Lower leg skin (tissue), 4 donors: ENCODE measurements around the gene ANO9. TPM values are rescaled to one million over a fixed set of nuclear protein-coding genes. Genes with fewer than 3 reads are reported as not detected.

ENCODE experiments used
- DNase-seq, 2 donors: peaks; one replicate each; pipeline ENCODE4 v3.0.0-alpha.2; 2019; ENCODE audit warnings: low spot score in 2 of 2
- H3K4me3 ChIP-seq: fragments of 200-600 bp; sonication (generic); 2 replicates; pipeline ENCODE4 v1.5.1; 2017; ENCODE audit warnings: mild to moderate bottlenecking, low read depth; ENCODE audit not compliant: poor library complexity, severe bottlenecking
- POLR2A ChIP-seq, 2 donors: fragments of 450-650 bp; IDR thresholded peaks; one replicate each; pipeline ENCODE4 v1.6.1; 2016 to 2017; ENCODE audit warnings: antibody characterized with exemption in 2 of 2, mild to moderate bottlenecking in 1 of 2, moderate library complexity in 1 of 2
- WGBS, 2 donors: methylation state at CpG; one replicate each; pipeline ENCODE4 v1.1.5; 2018; 5-methylcytosine and 5-hydroxymethylcytosine counted together
- intact Hi-C: fragments of 100-400 bp; cut with DNase I; formaldehyde crosslinking; loops from one replicate; pipeline ENCODE4 v1.15.0; 2023; ENCODE audit warnings: low total_unique reads
- total RNA-seq, 4 donors: library from RNA; depleted of rRNA; stranded (reverse); fragments of >200 nt; gene quantifications; one replicate each; pipeline ENCODE4 v1.1.0, GENCODE V29; 2016
- TF ChIP-seq, protein P1 (sequence below), 3 donors: fragments of 450-650 bp; IDR thresholded peaks; one replicate each; pipeline ENCODE4 v1.5.1; 2016; ENCODE audit warnings: antibody characterized with exemption in 3 of 3, mild to moderate bottlenecking in 3 of 3, moderate library complexity in 2 of 3

ANO9 gene
- total RNA-seq, 4 donors from 2014 or later: 55.7 to 116 (median 92.1) TPM

DNA sequence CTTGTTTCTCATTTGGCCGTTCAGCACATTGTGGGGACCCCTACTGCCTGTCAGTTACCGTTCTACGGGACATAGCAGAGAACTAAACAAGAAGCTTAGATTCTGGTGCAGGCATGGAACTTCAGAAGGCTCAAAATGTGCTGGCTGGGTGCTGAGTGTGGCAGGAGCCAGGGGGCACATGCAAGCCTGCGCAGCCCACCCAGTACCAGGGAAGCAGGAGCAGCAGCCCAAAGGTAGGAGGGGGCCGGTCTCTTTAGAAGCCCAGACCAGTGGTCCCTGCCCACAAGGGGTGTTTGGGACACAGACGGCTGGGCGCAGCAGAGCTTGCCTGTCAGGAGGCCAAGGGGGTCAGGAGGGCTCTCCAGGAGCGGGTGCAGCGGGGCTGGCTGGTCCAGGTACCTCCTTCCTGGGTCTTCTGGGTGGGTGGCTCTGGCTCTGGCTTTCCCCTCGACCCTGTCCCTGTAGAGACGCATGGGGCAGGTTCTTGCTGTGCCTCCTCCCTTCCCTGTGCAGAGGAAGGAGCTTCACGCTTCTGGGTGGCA lies 10.5 kb upstream of the ANO9 start:
- no peak for DNase-seq
- no peak overlapping the region for H3K4me3 ChIP-seq
- no peak for TF ChIP-seq POLR2A (IDR thresholded peaks at IDR 0.05)
- TF ChIP-seq, protein P1, sequence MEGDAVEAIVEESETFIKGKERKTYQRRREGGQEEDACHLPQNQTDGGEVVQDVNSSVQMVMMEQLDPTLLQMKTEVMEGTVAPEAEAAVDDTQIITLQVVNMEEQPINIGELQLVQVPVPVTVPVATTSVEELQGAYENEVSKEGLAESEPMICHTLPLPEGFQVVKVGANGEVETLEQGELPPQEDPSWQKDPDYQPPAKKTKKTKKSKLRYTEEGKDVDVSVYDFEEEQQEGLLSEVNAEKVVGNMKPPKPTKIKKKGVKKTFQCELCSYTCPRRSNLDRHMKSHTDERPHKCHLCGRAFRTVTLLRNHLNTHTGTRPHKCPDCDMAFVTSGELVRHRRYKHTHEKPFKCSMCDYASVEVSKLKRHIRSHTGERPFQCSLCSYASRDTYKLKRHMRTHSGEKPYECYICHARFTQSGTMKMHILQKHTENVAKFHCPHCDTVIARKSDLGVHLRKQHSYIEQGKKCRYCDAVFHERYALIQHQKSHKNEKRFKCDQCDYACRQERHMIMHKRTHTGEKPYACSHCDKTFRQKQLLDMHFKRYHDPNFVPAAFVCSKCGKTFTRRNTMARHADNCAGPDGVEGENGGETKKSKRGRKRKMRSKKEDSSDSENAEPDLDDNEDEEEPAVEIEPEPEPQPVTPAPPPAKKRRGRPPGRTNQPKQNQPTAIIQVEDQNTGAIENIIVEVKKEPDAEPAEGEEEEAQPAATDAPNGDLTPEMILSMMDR (IDR thresholded peaks at IDR 0.05): no peak
- intact Hi-C loops: no loop called here
- WGBS, 2 donors: 84 to 93% methylated on average over 11 to 12 of the region's 12 CpGs

DNA sequence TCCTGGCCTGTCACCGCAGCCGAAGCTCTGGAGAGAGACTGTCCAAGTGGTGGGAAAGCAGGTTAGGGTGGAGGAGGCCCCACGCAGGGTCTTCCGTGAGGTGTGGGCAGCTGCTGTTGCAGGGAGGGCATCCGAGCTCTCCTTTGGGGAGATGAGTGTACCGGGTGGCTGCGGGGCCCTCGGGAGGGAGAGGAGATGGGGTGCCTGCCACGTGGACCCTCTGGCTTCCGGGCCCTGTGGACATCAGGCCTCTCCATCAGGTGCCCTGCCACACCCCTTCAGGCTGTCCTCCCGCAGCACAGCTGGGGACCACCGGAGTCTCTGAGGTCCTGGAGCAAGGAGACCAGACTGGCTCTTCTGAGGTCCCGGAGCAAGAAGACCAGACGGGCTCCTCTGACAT lies 9.9 kb upstream of the ANO9 start:
- DNase-seq: no peak
- WGBS, 2 donors: 84 to 88% methylated on average over 13 to 14 of the region's 14 CpGs
- TF ChIP-seq, protein P1 (IDR thresholded peaks at IDR 0.05): no peak
- TF ChIP-seq POLR2A (IDR thresholded peaks at IDR 0.05): no peak
- intact Hi-C loops: no loop called here
- no peak overlapping the region for H3K4me3 ChIP-seq

DNA sequence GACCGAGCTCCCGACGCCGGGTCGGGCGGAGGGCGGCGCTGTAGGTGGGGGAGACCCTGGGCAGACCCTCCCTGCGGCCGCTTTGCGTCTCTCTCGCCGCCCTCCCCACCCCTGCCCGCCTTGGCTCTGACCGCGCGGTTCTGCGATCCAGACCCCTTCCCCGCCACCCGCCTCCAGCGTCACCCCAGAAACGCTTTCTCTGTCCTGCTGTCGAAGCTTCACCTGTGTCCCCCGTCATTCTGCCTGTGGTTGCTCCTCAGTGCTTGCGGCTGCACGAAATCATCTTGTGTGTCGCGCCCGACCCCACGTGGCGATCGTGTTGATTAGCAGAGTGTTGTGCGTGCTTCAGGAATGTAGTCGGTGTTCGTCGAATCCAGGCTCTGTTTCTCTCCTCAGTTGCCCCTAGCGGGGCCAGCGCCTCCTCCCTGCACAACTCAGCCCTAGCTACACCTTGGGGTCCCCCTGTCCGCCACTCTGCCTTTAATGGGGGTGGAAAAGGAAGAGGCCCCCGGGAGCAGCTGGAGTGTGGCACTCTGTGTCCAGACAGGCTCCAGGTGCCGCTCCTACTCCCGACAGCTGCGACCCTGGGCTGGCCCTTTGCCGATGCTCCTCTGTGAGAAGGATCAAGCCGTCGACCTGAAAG lies 9.1 kb upstream of the ANO9 start:
- no peak for TF ChIP-seq POLR2A (IDR thresholded peaks at IDR 0.05)
- TF ChIP-seq, protein P1 (IDR thresholded peaks at IDR 0.05): no peak
- 3% methylated on average over 31 to 38 of the region's 46 CpGs for WGBS, 2 donors
- peak overlapping the region; percentile 80 for H3K4me3 ChIP-seq
- intact Hi-C loops: no loop called here
- DNase-seq: peak; percentile 69 to 93

DNA sequence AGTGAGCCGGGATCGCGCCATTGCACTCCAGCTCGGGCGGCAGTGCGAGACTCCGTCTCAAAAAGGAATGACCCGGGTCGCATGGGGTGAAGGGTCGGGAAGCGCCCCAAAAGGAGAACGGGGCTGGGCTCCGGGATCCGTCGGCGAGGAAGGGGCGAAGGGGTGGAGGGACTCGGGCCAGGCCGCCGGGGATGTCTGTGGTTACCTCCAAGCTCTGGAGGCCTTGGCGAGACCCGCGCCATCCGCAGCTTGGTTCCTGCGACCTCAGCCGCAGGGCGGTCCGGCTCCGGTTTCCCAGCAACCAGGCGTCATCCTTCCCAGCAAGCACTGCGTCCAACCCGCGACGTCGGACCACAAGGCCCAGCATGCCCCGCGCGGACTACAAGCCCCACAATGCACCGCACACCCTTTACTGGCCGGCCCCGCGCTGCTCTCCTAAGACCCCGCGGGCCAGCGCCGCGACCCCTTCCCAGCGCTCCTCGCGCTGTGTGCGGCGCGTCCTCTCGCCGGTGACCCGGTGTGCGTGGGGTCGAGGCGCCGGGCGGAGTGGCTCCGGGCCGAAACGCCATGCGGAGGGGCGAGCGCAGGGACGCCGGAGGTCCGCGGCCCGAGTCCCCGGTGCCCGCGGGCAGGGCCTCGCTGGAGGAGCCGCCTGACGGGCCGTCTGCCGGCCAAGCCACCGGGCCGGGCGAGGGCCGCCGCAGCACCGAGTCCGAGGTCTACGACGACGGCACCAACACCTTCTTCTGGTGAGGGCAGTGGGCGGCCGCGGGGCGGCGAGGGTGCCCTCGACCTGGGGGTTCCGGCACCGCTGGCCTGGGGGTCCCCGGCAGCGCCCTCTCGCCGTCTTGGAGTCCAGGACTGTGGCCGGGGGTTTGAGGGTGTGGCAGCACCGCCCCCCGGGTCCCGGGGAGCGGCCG lies 8.3 kb upstream of the ANO9 start, which contains the start of gene PTDSS2:
Gene PTDSS2 (plus strand): TSS at position 391 of the 920 bp plus-strand sequence. CDS start 177 bp downstream, at position 568.
- no peak for TF ChIP-seq POLR2A (IDR thresholded peaks at IDR 0.05)
- TF ChIP-seq, protein P1 (IDR thresholded peaks at IDR 0.05): no peak
- intact Hi-C loops: no loop called here
- 0% methylated on average over 54 to 58 of the region's 108 CpGs for WGBS, 2 donors
- peak; percentile 94 to 99 for DNase-seq
- peak within 1 kb of the TSS; percentile 80 for H3K4me3 ChIP-seq

DNA sequence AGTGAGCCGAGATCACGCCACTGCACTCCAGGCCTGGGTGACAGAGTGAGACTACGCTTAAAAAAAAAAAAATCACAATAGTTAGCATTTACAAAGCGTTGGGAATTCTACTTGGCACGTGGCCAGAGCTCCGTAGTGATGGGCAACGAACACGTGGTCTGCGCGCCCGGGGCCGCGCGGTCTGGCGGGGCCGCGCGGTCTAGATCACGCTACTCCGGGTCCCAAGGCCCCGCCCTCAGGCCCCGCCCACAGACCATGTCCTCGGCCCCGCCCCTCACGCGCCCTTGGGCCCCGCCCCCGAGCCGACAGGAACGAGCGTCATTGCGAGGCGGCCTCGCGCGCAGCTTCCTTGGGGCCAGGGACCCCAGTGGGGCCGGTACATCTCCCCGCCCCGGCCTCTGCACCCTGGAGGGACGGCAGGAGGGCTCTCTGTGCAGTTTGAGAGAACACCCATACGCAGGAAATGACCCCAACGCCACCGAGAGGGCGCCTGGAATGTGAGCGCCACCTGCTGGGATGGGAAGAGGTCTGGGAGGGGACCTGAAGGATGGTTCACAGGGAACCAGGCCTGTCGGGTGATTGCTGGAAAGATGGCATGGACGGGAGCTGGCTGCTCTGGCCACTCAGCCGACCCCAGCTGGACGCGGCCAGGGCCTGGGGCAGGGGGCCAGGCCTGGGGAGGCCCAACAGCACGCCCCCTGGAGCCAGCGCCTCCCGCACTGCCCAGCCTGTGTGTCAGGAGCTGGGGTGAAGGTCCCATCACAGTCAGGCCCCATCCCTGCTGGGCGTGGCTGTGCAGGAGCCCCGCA lies 6.3 kb upstream of the ANO9 start:
- intact Hi-C loops: no loop called here
- peak overlapping the region; percentile 20 for H3K4me3 ChIP-seq
- peak; percentile 93 to 99 for DNase-seq
- TF ChIP-seq POLR2A (IDR thresholded peaks at IDR 0.05): no peak
- TF ChIP-seq, protein P1 (IDR thresholded peaks at IDR 0.05): peak in 1 of 3 donors; percentile 76
- 5 to 7% methylated on average over 19 to 37 of the region's 55 CpGs for WGBS, 2 donors
